GM18873 (cell line): ENCODE results near the gene BSN.
"Not testable (repeated sequence)": the region's sequence is repeated elsewhere in the genome, so short reads cannot be mapped to it uniquely, and the experiment has no call there.

Source experiments
- ATAC-seq: cut with Tn5 transposase; IDR thresholded peaks from one replicate; pipeline ENCODE4 v1.9.1; 2021; ENCODE audit warnings: mild to moderate bottlenecking, moderate library complexity, moderate number of reproducible peaks; ENCODE audit not compliant: unreplicated experiment, low FRiP score

Gene BSN

DNA sequence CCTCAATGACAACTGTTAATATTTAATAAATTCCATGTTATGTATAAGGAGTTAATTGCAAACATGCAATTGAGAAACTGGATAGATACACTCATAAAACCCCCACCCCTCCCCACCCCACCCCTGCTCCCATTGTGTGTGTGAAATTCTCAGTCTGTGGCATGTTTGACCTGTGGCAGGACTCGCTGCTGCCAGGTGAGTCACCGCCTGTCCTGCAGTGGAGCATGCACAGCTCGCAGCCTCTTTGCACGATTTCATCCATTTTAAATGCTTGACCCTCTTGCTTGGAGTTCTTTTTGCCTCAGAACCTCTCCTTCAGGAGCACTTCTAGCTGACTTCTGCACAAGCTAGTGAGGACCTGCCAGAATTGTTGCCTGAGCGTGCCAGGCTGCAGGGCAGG is 114.6 kb downstream of the BSN start:
- no peak for ATAC-seq

DNA sequence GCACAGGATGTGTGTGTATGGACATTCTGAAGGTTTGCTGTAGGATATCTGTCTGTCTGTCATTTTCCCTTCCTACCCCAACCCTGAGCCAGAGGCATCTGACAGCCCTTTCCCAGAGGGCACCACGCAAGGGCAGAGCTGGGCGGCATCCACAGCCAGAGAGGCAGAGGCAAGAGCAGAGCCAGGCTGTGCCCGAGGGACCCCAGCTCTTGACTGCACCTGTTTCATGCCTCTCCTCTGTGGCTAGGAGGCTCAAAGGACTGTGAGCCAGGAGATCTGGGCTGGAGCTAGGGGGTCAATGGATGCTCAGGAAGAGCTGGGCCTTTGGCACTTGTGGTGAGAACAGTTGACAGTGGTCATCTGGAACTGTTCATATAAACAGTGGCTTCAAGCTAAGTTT is 115.1 kb downstream of the BSN start:
- no peak for ATAC-seq

DNA sequence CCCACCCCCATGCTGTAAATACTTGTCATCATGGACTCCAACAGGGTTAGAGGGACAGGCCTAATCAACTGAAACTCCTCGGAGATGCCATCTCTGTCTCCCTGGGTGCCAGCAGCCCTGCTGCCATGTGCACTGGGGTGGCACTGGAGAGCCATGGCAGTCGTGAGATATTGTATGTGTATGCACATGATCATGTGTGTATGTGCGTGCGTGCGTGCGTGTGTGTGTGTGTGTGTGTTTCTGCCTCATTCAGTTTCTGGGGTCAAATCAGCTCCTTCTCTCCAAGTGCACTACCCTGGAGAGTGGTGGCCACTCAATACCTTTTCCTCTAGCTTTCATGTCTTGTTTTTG is 116.6 kb downstream of the BSN start:
- ATAC-seq, result no peak

DNA sequence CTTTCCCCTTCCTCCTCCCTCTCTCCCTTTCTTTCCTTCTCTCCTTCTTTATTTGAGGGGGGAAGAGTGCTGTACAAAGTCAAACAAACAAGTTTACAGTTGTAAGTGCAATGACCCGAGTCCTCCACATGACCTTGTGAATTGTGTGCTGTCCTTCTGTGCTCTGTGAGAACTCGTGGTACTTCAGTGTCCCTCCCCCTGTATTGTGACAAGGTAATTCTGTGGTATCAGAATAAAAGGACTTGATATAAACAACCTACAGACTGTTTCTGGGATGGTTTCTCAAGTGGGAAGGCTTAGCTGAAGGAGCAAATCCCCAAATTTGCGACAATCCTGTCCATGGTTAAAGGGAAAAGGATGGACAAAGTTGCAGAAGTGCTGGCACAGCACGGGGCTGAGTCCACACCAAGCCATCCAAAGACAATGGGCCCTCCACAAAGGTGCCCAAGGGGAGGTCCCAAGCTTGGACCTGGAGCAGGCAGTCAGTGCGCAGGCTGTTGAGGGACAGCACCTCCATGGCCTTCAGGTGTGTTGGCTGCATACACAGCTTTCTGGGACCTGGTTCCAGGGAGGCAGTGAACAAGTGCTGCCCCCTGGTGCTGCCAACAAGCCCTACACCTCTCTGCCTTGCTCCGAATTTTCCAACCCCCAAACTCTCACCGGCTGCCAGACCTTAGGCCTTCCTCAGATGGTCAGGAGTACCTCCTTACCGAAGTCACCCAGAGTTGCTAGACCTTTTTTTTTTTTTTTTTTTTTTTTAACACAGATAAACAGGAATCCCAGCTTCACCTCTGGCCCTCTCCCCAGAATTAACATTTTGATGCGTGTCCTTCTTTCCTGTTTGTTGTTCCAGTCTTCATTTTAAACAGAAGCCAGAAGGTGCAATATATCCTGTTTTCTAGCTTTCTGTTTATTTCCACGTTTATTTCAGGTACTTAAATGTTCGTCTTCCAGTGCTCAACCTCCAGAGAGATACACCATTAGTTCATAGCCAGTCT is 117.3 kb downstream of the BSN start:
- no peak for ATAC-seq

DNA sequence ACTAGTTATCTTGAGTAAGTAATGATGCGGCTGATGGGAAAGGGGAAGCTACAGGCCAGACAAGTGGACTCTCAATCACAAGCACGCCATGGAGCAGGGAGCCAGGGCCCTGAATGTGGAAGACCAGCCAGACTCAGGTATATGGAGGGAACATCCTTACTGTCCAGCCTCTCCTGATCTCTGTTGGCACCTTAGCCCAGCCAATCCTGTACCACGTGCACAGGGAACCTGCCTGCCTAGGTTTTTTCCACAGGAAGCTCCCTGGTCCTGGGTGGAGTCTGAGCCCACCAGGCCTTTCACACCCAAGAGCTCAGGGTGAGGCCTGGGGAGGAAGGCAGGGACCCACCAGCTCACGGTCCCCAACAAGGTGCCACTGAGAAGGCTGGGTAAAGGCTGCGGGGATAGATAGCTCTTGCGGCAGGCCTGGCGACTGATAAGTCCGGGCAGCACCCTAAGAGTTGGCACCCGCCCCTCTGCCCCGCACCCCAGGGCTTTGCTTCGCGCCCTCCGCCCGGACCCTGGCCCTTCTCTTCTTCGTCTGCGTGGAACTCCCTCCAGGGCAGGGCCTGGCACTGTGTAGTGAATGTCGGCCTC is 118.9 kb downstream of the BSN start:
- ATAC-seq, result no peak

DNA sequence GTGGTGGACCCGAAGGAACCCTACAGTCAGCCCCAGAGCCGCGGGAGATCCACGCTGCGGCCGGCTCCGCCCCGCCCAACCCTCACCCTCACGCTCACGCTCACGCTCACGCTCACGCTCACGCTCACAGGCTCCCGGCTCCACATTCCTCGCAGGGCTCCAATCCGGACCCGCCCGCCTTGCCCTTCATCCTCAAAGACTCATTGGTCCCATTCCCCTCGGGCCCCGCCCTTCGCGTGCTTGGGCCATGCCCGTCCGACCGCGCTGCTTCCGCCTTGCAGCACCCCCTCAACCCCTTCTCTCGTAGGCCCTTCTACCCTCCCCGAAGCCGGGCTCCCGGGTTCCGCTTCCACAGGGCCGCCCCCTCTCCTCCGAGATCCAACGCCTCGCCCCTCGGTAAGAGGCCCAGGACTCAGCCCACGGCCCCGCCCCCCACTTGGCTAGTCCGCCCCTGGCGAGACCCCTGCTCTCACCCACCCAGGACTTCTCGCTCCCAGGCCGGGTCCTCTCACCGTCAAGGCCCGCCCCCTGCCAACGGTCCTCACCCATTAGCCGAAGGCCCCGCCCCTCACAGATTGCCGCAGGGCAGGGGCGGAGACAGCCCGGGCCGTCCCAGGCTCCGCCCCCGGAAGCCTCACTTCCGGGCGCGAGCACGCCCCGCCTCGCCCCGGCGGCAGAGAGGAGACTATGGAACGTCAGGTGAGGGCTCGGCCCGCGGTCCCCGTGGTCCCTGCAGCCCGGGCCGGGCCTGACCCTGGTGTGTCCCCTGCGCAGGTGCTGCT is 119.6 kb downstream of the BSN start, which contains the start of gene APEH:
APEH (plus strand) TSS at position 637 of the 782 bp plus-strand sequence; CDS start at position 688, 51 bp downstream.
- peak; percentile 66 for ATAC-seq

DNA sequence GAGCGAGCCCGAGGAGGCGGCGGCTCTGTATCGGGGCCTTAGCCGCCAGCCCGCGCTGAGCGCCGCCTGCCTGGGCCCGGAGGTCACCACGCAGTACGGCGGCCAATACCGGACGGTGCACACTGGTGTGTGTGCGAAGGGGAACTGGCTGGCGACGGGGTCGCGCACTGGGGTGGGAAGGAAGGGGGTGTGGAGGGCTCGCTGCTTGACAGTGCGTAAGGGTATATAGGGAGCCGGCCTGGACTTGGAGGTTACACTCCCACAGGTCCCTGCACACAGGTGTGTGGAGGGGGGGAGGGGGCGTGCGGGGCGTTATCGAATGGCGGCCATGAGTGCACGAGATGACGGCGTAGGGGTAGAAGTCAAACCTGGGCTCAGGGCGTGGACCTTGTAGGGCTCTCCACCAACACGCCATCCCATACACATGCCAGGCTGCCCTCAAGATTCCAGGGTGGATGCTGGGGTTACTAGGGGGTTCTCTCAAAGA is 120.3 kb downstream of the BSN start:
- no peak for ATAC-seq

DNA sequence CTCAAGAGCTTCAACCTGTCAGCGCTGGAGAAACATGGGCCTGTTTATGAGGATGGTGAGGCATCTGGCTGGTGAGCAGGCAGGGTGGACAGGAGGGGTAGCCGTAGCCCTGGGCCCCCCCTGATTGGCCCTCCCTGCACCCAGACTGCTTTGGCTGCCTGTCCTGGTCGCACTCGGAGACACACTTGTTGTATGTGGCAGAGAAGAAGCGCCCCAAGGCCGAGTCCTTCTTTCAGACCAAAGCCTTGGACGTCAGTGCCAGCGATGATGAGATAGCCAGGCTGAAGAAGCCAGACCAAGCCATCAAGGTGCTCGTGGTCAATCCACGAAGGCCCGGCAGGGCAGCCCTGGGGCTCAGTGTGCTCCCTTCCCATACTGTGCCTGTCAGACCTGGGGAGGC is 121.6 kb downstream of the BSN start:
- no peak for ATAC-seq

DNA sequence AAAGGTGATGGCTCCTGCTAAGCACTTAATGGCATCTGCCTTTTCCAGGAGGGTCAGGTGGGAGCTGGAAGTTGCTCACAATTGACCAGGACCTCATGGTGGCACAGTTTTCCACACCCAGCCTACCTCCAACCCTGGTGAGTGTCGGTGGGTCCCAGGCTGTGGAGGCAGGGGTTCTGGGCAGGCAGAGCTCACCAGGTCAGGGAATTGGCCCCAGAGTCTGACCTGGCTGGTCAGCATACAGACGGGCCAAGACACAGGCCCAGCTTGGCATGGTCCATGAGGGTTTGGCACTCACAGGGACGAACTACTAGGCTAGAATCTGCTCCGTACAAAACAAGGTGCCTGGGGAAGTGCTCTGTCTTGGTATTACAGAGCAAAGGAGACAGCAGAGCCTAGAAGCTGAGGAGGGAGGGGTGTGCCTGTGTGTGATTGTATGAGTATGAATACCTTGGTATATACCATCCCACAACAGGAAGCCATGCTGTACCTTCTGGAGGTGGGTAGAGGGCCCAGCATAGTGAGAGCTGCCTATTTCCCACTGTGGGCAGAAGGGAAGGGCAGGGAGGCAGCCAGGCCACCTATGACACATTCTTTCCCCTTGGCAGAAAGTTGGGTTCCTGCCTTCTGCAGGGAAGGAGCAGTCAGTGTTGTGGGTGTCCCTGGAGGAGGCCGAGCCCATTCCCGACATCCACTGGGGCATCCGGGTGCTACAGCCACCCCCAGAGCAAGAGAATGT is 126.4 kb downstream of the BSN start:
- ATAC-seq, result no peak

DNA sequence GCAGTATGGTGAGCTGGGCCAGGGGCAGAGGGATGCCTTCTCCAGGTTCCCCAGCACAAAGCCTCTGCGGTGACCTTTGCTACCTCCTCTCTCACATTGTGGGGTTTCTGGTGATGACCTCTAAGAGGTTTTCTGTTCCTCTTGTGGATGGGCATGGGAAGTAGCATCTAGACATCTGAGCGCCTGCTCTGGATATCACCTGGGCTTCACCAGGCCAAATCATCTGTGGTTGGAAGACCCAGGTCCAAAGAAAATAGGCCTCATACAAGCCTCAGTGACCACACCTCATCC is 126.9 kb downstream of the BSN start:
- no peak for ATAC-seq

DNA sequence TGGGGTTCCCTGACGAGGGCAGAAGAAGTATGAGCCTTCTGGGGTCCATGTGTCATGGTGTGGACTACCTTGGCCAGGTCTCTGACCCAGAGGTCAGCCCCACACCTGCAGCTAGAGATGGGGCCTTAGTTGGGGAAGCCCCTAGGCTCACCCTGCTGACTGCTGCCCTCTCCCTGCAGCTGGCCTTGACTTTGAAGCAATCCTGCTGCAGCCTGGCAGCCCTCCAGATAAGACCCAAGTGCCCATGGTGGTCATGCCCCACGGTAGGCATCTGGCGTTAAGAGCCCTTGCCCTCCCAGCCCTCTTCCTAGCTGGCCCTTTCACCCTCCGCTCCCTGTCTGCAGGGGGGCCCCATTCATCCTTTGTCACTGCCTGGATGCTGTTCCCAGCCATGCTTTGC is 127.3 kb downstream of the BSN start:
- ATAC-seq, result no peak

DNA sequence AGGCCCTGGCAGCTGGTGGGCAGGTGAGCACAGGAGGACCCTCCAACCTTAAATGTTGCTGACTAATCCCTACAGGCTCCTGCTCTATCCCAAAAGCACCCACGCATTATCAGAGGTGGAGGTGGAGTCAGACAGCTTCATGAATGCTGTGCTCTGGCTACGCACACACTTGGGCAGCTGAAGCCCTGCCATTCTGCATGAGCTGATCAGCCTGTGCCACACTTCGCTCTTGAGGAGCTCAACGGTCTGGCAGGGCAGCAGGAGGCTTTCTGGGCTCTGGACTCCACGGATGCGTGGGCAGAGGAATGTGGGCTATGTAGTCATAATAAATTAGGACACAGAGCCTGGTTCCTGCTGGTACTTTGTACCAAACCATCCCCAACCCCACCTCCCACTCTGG is 128.9 kb downstream of the BSN start:
- no peak for ATAC-seq

DNA sequence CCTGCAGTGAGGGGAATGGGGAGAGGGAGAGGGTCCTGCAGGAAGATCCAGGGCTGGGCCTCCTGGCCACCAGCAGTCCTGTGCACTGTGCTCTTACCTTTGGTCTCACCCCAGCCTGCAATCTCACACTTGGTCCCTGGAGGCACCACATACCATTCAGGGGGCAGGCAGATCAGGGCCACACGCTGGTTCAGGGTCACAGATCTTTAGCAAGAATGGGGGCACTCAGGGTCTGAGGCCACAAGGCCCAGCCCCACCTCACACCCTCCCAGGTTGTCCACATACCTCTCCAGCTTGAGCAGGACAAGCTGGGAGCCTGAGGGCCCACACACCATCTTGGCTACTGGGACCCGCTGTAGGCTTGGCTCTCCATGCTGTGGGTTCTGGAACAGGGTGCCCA is 130.2 kb downstream of the BSN start:
- ATAC-seq, result not testable (repeated sequence)

DNA sequence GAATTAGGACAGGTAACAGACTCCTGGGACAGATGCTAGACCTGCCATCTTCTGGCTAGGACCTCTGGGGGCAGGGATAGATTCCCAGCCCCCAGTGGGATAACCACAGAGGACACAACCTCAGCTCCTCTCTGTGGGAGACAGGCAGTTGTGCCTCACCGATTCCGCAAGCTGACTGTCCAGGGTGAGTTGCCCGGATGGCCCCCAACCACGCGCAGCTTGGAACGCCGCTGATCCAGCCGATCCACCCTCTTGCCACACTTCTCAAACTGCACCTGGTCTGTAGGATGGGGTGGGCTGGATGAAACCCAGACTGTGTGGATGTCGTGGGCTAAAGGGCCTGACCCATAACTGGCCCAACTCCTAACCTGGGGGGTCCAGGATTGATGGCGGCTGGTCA is 130.8 kb downstream of the BSN start:
- ATAC-seq, result not testable (repeated sequence)

DNA sequence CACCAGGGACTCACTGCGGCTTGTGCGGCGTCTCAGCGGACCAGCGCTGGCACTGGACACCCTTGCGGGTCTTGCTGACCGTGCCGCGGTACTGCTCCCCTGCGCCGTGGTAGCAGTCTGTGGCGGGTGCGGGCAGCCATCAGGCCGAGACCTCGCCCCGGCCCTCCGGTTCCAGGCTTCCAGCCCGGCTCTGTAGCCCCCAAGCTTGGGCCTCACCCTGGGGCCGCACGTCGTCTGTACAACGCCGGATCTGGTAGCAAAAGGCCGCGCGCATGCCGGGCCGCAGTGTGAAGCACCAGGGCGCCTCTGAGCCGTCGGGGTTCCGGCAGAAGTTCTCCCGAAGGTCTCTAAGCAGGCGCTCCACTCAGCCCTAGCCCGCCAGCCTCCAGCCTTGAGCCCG is 131.6 kb downstream of the BSN start:
- ATAC-seq, result not testable (repeated sequence)

DNA sequence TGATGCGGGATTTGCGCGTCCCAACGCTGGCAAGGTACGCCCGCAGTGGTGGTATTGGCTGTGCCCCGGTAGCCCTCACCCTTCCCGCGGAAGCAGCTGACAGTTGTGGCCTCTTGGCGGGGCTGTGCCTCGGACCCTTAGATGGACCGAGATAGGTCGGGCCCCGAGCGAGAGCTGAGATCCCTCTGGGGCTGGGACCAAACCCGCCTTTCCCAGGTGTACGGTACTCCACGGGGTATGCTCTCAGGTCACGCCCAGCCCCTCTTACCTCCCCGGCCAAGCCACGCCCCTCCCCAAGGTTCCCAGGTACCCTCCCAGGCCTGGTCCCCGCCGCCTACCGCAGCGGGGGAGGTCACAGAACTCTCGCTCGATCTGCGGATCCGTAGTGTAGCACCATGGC is 132.1 kb downstream of the BSN start:
- ATAC-seq, result not testable (repeated sequence)

DNA sequence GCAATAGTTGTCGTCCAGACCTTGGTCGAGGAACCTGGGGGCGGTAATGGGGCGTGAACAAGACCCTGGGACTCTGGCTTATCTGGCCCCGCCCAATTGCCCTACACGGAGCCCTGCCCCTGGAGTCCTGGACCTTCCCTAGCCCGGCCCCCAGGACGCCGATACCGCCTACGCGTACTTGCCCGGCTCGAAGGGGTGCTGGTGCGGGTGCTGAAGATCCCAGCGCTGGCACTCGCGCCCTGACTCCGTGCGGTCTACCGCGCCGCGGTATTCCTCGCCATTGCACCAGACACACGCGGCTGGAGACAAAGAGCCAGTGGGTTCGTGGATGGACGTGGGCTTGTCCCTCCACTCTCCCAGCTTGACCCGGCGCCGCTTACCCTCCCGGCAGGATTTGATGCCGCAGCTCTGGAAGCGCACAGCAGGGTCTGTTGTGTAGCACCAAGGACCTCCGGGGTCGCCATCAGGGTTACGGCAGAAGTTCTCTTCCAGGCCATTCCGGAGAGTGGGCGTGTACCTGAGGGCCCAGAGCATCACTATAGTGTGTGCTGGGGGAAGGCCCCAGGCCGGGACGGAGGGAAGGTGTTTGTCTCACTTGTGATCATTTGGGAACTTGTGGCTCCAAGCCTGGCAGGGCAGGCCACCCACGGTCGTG is 132.6 kb downstream of the BSN start:
- not testable (repeated sequence) for ATAC-seq

DNA sequence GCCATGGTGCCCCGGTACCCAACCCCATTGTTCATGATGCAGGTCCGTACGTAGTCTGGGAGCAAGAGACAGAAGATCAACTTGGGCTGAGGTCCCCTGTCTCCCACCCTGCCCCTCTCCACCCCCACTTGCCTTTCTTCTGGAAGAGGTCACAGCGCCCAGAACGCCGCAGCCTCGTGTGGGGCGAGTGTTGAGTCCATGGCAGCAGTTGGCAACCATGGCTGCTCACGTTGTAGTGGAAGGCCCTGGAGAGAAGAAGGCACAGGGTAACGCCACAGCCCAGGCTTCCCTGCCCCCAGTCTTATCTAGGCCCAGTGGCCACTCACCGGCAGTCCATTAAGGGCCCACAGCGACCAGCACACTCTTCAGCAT is 133.1 kb downstream of the BSN start:
- ATAC-seq, result not testable (repeated sequence)

DNA sequence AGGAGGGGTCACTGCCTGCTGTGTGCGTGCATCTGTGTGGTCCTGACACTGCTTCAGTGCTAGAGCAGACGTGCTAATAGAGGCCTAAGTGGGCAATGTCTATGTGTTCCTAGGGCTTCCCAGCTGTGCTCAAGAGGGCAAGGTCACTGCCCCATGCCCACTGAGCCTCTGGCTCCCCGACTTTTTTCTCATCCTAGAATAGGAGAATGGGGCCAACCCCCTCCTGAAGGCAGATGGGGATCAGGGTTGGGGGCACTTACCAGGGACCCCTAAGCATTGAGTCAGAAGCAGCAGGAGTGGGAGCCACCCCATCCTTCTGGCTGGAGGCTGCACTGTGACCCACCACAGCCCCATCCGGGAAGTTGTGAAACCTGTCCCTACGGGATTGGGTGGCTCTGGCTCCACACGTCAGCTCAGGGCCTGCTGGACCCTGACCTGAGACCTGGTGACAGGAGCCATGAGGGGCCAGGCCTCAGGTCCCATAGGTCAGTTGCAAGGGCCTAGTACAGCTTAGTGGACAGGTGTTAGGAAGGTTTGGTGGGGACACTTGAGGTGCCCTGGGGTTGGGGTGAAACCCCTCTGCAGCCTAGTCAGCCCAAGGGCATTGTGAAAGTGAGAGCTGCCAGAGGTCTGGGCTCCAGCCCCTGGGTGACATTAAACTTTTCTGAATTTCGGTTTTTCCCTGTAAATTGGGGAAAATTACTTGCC is 134.2 kb downstream of the BSN start:
- ATAC-seq, result not testable (repeated sequence)
